GM18519 (cell line): ENCODE measurements around the gene HAUS8.
"Not testable (repeated sequence)": the region's sequence is repeated elsewhere in the genome, so short reads cannot be mapped to it uniquely, and the experiment has no call there.

Experiments used
- ATAC-seq: cut with Tn5 transposase; IDR thresholded peaks from one replicate; pipeline ENCODE4 v1.9.1; 2021; ENCODE audit warnings: mild to moderate bottlenecking, moderate library complexity; ENCODE audit not compliant: unreplicated experiment, low FRiP score

Gene HAUS8

GRCh38 chr19:17037966-17038500 is 37.2 kb downstream of the HAUS8 start:
- ATAC-seq = no peak

GRCh38 chr19:17037184-17037583 is 38.1 kb downstream of the HAUS8 start:
- no peak for ATAC-seq

- ATAC-seq = no peak
Measured at GRCh38 chr19:17036640-17037039, 38.6 kb downstream of the HAUS8 start.

GRCh38 chr19:17035842-17036424 is 39.3 kb downstream of the HAUS8 start:
- ATAC-seq = no peak

- ATAC-seq = no peak
Measured at GRCh38 chr19:17031741-17032140, 43.5 kb downstream of the HAUS8 start.

GRCh38 chr19:17027535-17027975 is 47.7 kb downstream of the HAUS8 start:
- no peak for ATAC-seq

GRCh38 chr19:17026706-17027534 is 48.3 kb downstream of the HAUS8 start, which contains the start of gene CPAMD8:
Gene CPAMD8, minus strand, starts transcription at chr19:17026810. Its CDS starts 168 bp downstream, at chr19:17026642.
- ATAC-seq = no peak

- ATAC-seq = no peak
Measured at GRCh38 chr19:17025991-17026658, 49.1 kb downstream of the HAUS8 start.

- ATAC-seq = no peak
Measured at GRCh38 chr19:17025361-17025760, 49.9 kb downstream of the HAUS8 start.

- not testable (repeated sequence) for ATAC-seq
Measured at GRCh38 chr19:17024941-17025340, 50.3 kb downstream of the HAUS8 start.

GRCh38 chr19:17023805-17024204 is 51.4 kb downstream of the HAUS8 start:
- ATAC-seq = no peak

GRCh38 chr19:17022738-17023137 is 52.5 kb downstream of the HAUS8 start:
- no peak for ATAC-seq

GRCh38 chr19:17021793-17022590 is 53.3 kb downstream of the HAUS8 start:
- ATAC-seq = no peak

- no peak for ATAC-seq
Measured at GRCh38 chr19:17021328-17021727, 53.9 kb downstream of the HAUS8 start.

GRCh38 chr19:17020823-17021222 is 54.4 kb downstream of the HAUS8 start:
- ATAC-seq = no peak

- no peak for ATAC-seq
Measured at GRCh38 chr19:17020385-17020784, 54.9 kb downstream of the HAUS8 start.

GRCh38 chr19:17014212-17014861 is 60.9 kb downstream of the HAUS8 start:
- ATAC-seq = not testable (repeated sequence)

GRCh38 chr19:17011485-17011884 is 63.8 kb downstream of the HAUS8 start:
- ATAC-seq = no peak

GRCh38 chr19:17006579-17006978 is 68.7 kb downstream of the HAUS8 start:
- no peak for ATAC-seq

- ATAC-seq = no peak
Measured at GRCh38 chr19:17005000-17005399, 70.3 kb downstream of the HAUS8 start.
